Measurements from ENCODE around the gene TXLNB. TPM values are rescaled to one million over a fixed set of nuclear protein-coding genes. Genes with fewer than 3 reads are reported as not detected.

The TXLNB gene
- total and polyA plus RNA-seq, 2 of the 4 experiments (the other 2 are of a cell fraction) = under 0.01 to 0.05 TPM

GRCh38 chr6:139289233-139289632 lies 2.6 kb downstream of the TXLNB start:
- Histone ChIP-seq H3K23ac (ENCODE audit: low read depth, low read length) (no peak overlapping the region), H3K27me3 (ENCODE audit: control insufficient read depth, insufficient read depth, low read length) (no peaks in the 10 kb centered on the region), H3K9me3 (ENCODE audit: control insufficient read depth, insufficient read depth, low read length) (no peaks in the 10 kb centered on the region), H4K5ac (ENCODE audit: low read depth, low read length) (no peak overlapping the region), H3K79me1 (ENCODE audit: low read depth in 1 of 2, low read length in 2 of 2) (no peaks in the 10 kb centered on the region), H3K4me2 (ENCODE audit: low read depth, low read length) (no peak overlapping the region), H4K8ac (ENCODE audit: low read depth in 2 of 2, low read length in 2 of 2) (no peak overlapping the region), H4K91ac (ENCODE audit: insufficient read depth, low read depth, low read length) (no peak overlapping the region), H3K36me3 (ENCODE audit: control insufficient read depth, insufficient read depth, low read length) (no peaks in the 10 kb centered on the region), H2BK5ac (ENCODE audit: low read depth, low read length, poor library complexity, severe bottlenecking) (no peak overlapping the region), H3K14ac (replicated peaks; ENCODE audit: low read depth, low read length) (no peak overlapping the region), H2AFZ (replicated peaks; ENCODE audit: low read length, poor library complexity) (no peak overlapping the region), H3K4me1 (ENCODE audit: control insufficient read depth, insufficient read depth, low read length) (peaks cover 6% of the 10 kb centered on the region), H2AK5ac (ENCODE audit: low read depth, low read length) (no peak overlapping the region), H4K20me1 (ENCODE audit: insufficient read depth, low read length) (no peaks in the 10 kb centered on the region), H3K9ac (ENCODE audit: low read depth, low read length) (no peak overlapping the region), H3K4ac (ENCODE audit: low read depth, low read length) (no peak overlapping the region), H3K56ac (ENCODE audit: extremely low read depth, insufficient read depth, low read length) (no peak overlapping the region), H3K27ac (ENCODE audit: insufficient read depth, low read length) (no peak overlapping the region), H3K18ac (ENCODE audit: low read depth, low read length) (no peak overlapping the region), H2BK20ac (ENCODE audit: low read depth, low read length) (no peak overlapping the region), H3K4me3 (ENCODE audit: insufficient read depth, low read depth, low read length) (no peak overlapping the region), H2BK15ac (ENCODE audit: low read depth, low read length) (no peak overlapping the region; the same call in 2 of the 3 replicates), H2BK120ac (ENCODE audit: low read depth, low read length) (no peak overlapping the region), H3K9me1 (ENCODE audit: insufficient read depth, low read length) (peaks cover 6% of the 10 kb centered on the region; the same call in 1 of the 2 replicates), H2AK9ac (replicated peaks; ENCODE audit: low read depth, low read length, poor library complexity) (no peak overlapping the region)
- WGBS, 2 experiments (ENCODE audit: extremely low coverage in 2 of 2, insufficient read length in 1 of 2) = no CpG with 5 or more reads among the region's 10 CpGs
- DNase-seq (no peak), ATAC-seq (ENCODE audit: low read depth) (no peak)
- BruUV-seq (replicated peaks) = no TSS peak
- CTCF ChIA-PET = no interaction called here
- POLR2A ChIA-PET (ENCODE audit: unreplicated experiment) = no interaction called here
- TF ChIP-seq POLR2A (IDR thresholded peaks at IDR 0.05; ENCODE audit: low read depth, low read length) (no peak), BHLHE40 (IDR thresholded peaks at IDR 0.05; ENCODE audit: low read depth, low read length) (no peak)
- dilution Hi-C loops (cut with HindIII; ENCODE audit: low sequenced_read_pairs, unreplicated experiment) (no loop called here), in situ Hi-C loops (cut with MboI; ENCODE audit: low sequenced_read_pairs) (no loop called here), intact Hi-C loops (cut with micrococcal nuclease) (no loop called here)
